Measurements from ENCODE around the gene FAM156B.
"Not testable (repeated sequence)": the region's sequence is repeated elsewhere in the genome, so short reads cannot be mapped to it uniquely, and the experiment has no call there.

The FAM156B gene, protein sequence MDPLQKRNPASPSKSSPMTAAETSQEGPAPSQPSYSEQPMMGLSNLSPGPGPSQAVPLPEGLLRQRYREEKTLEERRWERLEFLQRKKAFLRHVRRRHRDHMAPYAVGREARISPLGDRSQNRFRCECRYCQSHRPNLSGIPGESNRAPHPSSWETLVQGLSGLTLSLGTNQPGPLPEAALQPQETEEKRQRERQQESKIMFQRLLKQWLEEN

DNA sequence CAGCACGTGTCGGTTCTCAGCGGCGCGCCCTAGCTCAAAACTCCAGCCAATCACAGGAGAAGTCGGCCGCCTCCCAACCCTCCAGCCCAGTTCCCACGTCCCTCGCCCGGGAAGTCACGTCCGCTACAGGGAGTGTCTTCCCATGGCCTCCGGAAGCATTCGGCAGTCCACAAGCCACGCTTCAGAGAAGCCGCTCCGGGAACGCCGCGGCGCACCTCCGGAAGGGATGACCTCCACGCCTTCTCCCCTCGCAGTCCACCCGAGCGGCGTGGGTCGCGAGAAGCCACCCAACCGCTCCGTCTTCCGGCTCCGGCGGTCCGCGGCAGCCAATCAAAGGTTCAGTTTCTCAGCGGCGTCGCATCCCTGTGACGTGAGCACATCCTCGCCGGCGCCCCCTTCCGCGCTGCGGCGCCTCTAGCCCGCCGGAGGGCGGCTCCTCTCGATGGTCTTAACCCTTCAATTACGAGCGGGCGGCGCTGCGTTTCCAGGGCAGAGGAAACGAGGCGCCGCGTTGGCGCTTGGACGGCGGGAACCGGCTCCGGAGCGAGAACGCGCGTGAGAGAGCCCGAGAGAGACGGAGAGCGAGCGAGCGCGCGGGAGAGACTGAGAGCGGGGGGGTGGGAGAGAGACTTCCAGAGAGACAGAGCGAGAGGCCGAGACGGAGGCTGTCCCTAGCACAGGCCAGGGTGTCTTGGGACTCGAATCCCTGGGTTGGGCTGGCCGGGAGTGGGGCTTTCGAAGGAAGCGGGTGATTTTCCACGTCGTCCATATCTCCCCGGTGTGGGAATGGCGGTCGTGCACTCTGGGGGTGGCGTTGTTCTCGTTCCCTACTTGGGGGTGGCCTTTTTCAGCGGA, at the start of gene FAM156B:
Gene FAM156B, plus strand, starts transcription at position 476 of the 855 bp plus-strand sequence. CDS start 9,896 bp downstream, outside the sequence.
- not testable (repeated sequence) for H3K4me3 ChIP-seq (replicated peaks; ENCODE audit: low read depth, low read length); DNase-seq (ENCODE audit: low read depth)

DNA sequence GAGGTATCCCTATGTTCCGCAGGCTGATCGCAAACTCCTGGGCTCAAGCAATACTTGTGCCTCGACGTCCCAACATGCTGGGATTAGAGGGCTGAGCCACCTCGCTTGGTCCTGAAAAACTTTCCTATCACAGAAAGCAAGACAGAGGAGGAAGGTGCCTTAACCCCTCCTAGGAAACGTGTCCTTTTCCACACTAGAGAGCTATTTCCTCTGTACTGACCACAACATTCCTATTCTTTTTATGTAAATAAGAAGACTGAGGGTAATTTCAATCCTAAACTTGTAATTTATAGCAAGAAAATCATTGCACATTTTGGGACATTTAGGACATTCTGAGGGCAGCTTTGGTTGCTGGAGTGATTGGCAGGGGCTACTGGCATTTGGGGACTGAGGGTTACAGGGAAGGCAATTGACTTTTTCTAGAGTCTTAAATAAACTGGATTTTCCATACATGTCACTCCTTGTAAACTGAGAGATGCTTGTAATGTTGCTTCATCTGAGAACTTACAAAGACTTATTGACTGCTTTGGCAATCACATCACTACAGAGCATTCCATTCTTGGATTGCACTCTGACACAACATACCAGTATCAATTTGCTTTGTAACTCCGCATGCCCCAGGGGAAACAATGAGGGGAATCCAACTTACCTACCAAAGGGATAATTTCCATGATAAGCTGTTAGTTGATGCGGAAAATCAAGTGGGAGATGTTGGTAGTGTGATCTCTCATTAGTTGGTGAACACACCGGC, 44.8 kb upstream of the FAM156B start:
- H3K4me3 ChIP-seq (replicated peaks; ENCODE audit: low read depth, low read length), result no peak overlapping the region
- TF ChIP-seq, protein P1, sequence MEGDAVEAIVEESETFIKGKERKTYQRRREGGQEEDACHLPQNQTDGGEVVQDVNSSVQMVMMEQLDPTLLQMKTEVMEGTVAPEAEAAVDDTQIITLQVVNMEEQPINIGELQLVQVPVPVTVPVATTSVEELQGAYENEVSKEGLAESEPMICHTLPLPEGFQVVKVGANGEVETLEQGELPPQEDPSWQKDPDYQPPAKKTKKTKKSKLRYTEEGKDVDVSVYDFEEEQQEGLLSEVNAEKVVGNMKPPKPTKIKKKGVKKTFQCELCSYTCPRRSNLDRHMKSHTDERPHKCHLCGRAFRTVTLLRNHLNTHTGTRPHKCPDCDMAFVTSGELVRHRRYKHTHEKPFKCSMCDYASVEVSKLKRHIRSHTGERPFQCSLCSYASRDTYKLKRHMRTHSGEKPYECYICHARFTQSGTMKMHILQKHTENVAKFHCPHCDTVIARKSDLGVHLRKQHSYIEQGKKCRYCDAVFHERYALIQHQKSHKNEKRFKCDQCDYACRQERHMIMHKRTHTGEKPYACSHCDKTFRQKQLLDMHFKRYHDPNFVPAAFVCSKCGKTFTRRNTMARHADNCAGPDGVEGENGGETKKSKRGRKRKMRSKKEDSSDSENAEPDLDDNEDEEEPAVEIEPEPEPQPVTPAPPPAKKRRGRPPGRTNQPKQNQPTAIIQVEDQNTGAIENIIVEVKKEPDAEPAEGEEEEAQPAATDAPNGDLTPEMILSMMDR (IDR thresholded peaks at IDR 0.05; ENCODE audit: low read length, missing control alignments), result no peak
- no peak for DNase-seq (ENCODE audit: low read depth)

DNA sequence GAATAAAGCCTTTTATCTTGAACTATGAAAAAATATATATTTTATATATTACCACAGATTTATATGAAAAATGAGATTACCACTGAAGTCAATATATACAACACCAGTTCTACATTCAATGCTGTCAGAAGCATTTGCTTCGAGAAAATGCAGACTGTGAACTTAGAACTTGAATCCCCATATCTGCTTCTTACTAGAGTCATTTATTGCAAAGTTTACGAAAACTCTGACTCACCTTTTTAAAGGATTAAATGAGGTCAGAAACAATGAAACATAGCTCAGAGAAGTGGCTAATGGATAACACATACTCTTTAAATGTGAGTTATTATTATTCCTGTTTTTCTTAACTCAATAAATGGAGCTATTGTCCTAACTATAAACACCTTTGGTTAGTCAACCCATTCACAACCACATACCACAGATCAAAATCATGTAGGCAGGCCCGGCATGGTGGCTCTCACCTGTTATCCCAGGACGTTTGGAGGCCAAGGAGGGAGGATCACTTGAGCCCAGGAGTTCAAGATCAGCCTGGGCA, 40.1 kb upstream of the FAM156B start:
- not testable (repeated sequence) for DNase-seq (ENCODE audit: low read depth)

DNA sequence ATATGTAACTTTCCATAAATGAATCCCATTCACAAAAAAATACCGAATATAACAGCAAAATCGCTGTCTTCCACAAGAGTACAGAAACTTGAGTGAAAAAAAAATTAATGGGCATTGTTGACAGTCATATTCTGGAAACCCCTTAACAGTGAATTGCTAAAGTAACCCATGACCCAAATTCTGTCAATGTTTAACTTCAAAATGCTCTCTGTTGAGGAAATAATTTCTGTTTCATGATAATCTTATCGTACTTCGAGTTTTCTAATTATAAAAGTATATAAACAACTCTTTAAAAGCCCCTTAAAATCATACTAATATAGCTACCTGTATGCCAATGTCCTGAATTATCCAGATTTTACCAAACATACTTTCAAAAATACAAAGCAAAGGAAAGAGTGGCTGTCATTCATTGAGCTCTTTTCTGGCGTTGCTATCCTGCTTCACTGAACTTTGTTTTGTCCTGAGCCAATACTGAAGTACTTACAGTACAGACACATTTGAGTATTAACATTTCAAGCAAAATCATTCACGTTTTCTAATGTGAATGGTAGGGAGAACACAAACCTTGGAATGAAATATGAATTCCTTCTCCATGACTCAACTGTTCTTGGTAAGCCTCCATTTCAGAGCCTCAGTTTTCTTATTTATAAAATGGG, 31.7 kb upstream of the FAM156B start:
- no peak overlapping the region for H3K4me3 ChIP-seq (replicated peaks; ENCODE audit: low read depth, low read length)
- TF ChIP-seq, protein P1 (IDR thresholded peaks at IDR 0.05; ENCODE audit: low read length, missing control alignments), result no peak

More for the DNA sequence above, 40.1 kb upstream of the FAM156B start:
- not testable (repeated sequence) for H3K4me3 ChIP-seq (replicated peaks; ENCODE audit: low read depth, low read length)

DNA sequence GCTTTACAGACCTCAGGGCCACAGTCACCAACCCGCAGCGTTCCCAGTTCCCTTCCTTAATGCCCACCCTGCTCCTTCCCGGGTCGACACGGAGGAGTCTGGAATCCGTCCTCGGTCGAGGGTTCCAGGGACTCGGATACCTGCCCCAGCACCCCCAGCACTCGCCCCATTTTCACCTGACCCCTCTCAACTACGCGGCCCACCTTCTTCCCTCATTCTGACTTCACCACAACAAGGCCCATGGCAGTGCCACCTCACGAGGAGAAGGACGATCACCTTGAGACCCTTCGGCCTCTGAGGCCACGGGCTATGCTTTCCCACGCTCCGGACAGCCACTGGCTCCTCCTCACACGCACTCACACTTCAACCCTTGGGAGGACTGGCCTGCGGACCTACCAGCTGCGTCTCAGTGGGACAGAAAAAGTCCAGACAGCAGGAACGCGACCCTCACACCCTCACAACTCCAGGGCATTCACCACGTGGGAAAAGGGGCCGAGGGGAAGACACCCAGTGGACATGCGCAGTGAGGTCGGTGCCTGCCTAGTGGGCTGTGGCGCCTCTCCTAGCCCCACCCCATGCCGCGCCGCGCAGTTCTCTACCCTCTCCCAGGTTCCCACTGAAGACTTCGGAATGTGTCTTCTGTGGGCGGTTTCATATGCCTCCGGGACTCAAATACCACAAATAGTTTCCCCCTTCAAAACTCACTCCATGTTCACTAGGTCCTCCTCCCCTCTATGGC, 29.4 kb upstream of the FAM156B start, which contains the start of gene XAGE3:
Gene XAGE3, minus strand, starts transcription at position 474 of the 739 bp plus-strand sequence. CDS start 950 bp downstream, outside the sequence.
- no peak within 1 kb of the TSS for H3K4me3 ChIP-seq (replicated peaks; ENCODE audit: low read depth, low read length)
- no peak for DNase-seq (ENCODE audit: low read depth)
- TF ChIP-seq, protein P1 (IDR thresholded peaks at IDR 0.05; ENCODE audit: low read length, missing control alignments), result no peak

More for the DNA sequence above, 31.7 kb upstream of the FAM156B start:
- DNase-seq (ENCODE audit: low read depth), result no peak

DNA sequence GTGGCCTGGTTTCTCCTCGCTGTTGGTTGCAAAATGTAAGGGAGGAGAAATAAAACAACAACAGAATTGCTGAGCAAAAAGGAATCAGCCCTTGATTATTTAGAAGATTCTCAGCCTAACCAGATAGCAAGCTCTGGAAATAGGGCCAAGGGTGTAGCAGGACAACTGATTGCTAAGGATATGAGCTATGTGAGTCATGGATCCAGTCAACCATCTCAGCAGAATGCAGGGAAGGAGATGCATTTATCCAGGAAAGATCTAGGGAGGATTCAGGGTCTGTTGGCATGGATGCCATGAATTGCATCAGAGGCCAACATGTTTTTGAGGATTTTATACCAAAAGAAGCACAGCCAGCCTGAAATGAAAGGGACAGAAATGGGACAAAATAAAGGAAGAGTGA, 27.1 kb upstream of the FAM156B start:
- no peak for DNase-seq (ENCODE audit: low read depth)
- H3K4me3 ChIP-seq (replicated peaks; ENCODE audit: low read depth, low read length), result no peak overlapping the region
- TF ChIP-seq, protein P1 (IDR thresholded peaks at IDR 0.05; ENCODE audit: low read length, missing control alignments), result no peak

DNA sequence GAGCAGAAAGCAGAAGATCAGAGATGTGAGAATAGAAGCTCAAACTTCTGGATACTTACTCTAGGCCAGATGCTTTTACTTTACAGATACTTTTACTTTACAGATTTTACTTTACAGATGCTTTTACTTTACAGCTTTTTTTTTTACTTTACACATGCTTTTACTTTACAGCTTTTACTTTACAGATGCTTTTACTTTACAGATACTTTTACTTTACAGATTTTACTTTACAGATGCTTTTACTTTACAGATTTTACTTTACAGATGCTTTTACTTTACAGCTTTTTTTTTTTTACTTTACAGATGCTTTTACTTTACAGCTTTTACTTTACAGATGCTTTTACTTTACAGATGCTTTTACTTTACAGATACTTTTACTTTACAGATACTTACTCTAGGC, 23.3 kb upstream of the FAM156B start:
- H3K4me3 ChIP-seq (replicated peaks; ENCODE audit: low read depth, low read length), result not testable (repeated sequence)

More for the DNA sequence above, 23.3 kb upstream of the FAM156B start:
- DNase-seq (ENCODE audit: low read depth), result not testable (repeated sequence)
